Naive B cell (primary cell): ENCODE measurements around the gene ZNF668. TPM values are rescaled to one million over a fixed set of nuclear protein-coding genes. Genes with fewer than 3 reads are reported as not detected.

Experiments
- ATAC-seq, 2 donors: fragments of 150-1000 bp; cut with Tn5 transposase; 2 replicates each; pipeline ENCODE4 v1.10.0; 2021; ENCODE audit warnings: low read depth in 2 of 2, mild to moderate bottlenecking in 2 of 2, moderate library complexity in 2 of 2
- DNase-seq: peaks from one replicate; pipeline ENCODE4 v3.0.0; 2022
- H3K27ac Mint-ChIP-seq, 6 donors: one replicate each; pipeline ENCODE4 v1.8.0; 2020 to 2022; ENCODE audit warnings: mild to moderate bottlenecking in 6 of 6, mixed read lengths in 6 of 6, moderate library complexity in 5 of 6, inconsistent platforms in 2 of 6
- H3K27me3 Mint-ChIP-seq, 3 donors: one replicate each; pipeline ENCODE4 v1.8.0; 2021 to 2022; ENCODE audit warnings: mixed read lengths in 3 of 3, mild to moderate bottlenecking in 1 of 3
- H3K36me3 Mint-ChIP-seq, 2 donors: one replicate each; pipeline ENCODE4 v1.8.0; 2020 to 2022; ENCODE audit warnings: mixed read lengths in 2 of 2, inconsistent platforms in 1 of 2, mild to moderate bottlenecking in 1 of 2
- H3K4me1 Mint-ChIP-seq, 3 donors: one replicate each; pipeline ENCODE4 v1.8.0; 2020 to 2022; ENCODE audit warnings: mixed read lengths in 3 of 3, inconsistent platforms in 1 of 3, mild to moderate bottlenecking in 1 of 3, moderate library complexity in 1 of 3
- H3K4me3 Mint-ChIP-seq, 8 donors: one replicate each; pipeline ENCODE4 v1.8.0; 2020 to 2022; ENCODE audit warnings: mild to moderate bottlenecking in 8 of 8, mixed read lengths in 8 of 8, moderate library complexity in 8 of 8, inconsistent platforms in 2 of 8
- H3K9me3 Mint-ChIP-seq, 7 donors: one replicate each; pipeline ENCODE4 v1.8.0; 2020 to 2022; ENCODE audit warnings: mixed read lengths in 7 of 7, mild to moderate bottlenecking in 5 of 7, inconsistent platforms in 2 of 7, moderate library complexity in 1 of 7
- polyA plus RNA-seq, 6 donors: library from polyadenylated mRNA; unstranded; fragments of 300-500 nt; fragmentation: Illumina TruSeq; gene quantifications; one replicate each; pipeline ENCODE4 v1.2.3, GENCODE V29; 2021; ENCODE audit warnings: low read depth in 6 of 6

ZNF668 gene
- polyA plus RNA-seq, 6 donors from 2014 or later = 3.8 to 7.5 (median 5.9) TPM

DNA sequence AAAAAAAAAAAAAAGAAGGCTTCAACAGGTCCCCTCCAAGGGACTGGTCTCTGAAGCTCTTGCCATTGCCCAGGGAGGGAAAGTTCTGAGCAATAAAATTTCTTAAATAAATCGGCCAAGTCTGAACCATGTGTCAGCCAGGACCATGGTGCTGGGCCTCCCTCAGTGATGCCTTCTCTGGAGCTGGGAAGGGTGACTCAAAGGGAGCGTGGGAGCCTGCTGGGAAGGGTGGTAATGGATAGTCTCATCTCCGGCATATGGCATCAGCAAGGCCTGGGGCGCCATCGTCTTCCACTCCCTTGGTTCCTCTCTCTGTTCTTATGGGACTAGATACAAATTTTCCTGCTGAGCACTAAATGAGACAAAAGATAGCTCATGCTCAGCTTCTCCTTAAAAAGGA, 18.3 kb upstream of the ZNF668 start:
- H3K4me1 Mint-ChIP-seq = peaks cover 19 to 31% (median 26%) of the 10 kb centered on the region in 3 donors
- no peaks in the 10 kb centered on the region for H3K27me3 Mint-ChIP-seq
- DNase-seq (no peak), ATAC-seq (no peak)
- no peaks in the 10 kb centered on the region for H3K9me3 Mint-ChIP-seq
- peak overlapping the region in 6 of 8 donors; percentile 33 to 71 (median 53) for H3K4me3 Mint-ChIP-seq
- peak overlapping the region in 2 of 6 donors; percentile 15 to 81 for H3K27ac Mint-ChIP-seq
- no peaks in the 10 kb centered on the region for H3K36me3 Mint-ChIP-seq

DNA sequence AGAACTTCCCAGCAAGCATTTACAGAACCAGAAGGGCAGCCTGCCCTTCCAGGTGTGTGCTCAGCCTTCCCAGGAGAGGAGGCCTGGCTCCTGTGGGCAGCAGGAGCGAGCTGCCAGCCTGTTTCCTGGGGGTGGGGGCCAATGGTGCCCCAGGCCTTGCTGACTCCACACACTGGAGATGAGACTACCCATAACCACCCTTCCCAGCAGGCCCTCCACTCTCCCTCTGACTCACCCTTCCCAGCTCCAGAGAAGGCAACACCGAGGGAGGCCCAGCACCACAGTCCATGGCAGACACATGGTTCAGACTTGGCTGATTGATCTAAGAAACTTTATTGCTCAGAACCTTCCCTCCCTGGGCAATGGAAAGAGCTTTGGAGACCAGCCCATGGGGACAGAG, 16.5 kb upstream of the ZNF668 start:
- Mint-ChIP-seq H3K27ac (peak overlapping the region in 1 of 6 donors; percentile 34), H3K36me3 (no peaks in the 10 kb centered on the region), H3K4me3 (peak overlapping the region in 1 of 8 donors; percentile 12), H3K4me1 (peaks cover 15 to 22% (median 22%) of the 10 kb centered on the region in 3 donors), H3K9me3 (no peaks in the 10 kb centered on the region), H3K27me3 (no peaks in the 10 kb centered on the region)
- ATAC-seq (no peak), DNase-seq (no peak)

DNA sequence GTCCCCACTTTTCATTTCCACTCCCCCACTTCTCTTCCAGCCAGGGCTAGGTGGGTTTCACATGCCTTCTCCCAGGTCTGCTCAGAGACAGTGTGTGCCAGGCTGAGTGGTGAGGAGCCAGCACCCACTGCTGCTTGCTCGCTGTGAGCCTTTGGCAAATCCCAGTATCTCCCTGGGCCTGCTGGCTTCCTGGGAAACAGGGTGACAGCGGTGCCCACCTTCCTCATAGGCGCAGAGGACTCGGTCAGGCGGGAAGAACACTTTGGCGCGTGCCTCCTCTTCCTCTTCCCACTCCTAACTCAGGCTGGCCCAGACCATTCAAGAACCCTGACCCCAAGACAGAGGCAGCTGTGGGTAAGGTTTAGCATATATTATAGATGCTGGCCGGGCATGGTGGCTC, 15.2 kb upstream of the ZNF668 start:
- no peak overlapping the region for H3K4me3 Mint-ChIP-seq
- ATAC-seq = no peak
- no peaks in the 10 kb centered on the region for H3K27me3 Mint-ChIP-seq

GRCh38 chr16:31088459-31089183, 14.6 kb upstream of the ZNF668 start, which contains the start of gene PRSS53:
Gene PRSS53, minus strand, starts transcription at chr16:31088943. Its CDS starts 134 bp downstream, at chr16:31088809.
- Mint-ChIP-seq H3K4me3 (peak within 1 kb of the TSS in 1 of 8 donors; percentile 15), H3K4me1 (peaks cover 3 to 7% (median 6%) of the 10 kb centered on the region in 3 donors), H3K36me3 (no peaks in the 10 kb centered on the region), H3K27me3 (no peaks in the 10 kb centered on the region), H3K9me3 (no peaks in the 10 kb centered on the region), H3K27ac (peak within 1 kb of the TSS in 1 of 6 donors; percentile 47)
- DNase-seq (no peak), ATAC-seq (no peak)

More for the DNA sequence above, 15.2 kb upstream of the ZNF668 start:
- peaks cover 9 to 12% (median 10%) of the 10 kb centered on the region in 3 donors for H3K4me1 Mint-ChIP-seq
- no peak for DNase-seq
- no peaks in the 10 kb centered on the region for H3K9me3 Mint-ChIP-seq
- H3K36me3 Mint-ChIP-seq = no peaks in the 10 kb centered on the region
- H3K27ac Mint-ChIP-seq = peak overlapping the region in 1 of 6 donors; percentile 47

- Mint-ChIP-seq H3K4me1 (peaks cover 0 to 6% (median 4%) of the 10 kb centered on the region in 3 donors), H3K36me3 (no peaks in the 10 kb centered on the region), H3K4me3 (no peak overlapping the region), H3K27me3 (no peaks in the 10 kb centered on the region), H3K27ac (no peak overlapping the region), H3K9me3 (no peaks in the 10 kb centered on the region)
- DNase-seq (no peak), ATAC-seq (no peak)
These were observed 13.9 kb upstream of the ZNF668 start for GRCh38 chr16:31087971-31088370.

DNA sequence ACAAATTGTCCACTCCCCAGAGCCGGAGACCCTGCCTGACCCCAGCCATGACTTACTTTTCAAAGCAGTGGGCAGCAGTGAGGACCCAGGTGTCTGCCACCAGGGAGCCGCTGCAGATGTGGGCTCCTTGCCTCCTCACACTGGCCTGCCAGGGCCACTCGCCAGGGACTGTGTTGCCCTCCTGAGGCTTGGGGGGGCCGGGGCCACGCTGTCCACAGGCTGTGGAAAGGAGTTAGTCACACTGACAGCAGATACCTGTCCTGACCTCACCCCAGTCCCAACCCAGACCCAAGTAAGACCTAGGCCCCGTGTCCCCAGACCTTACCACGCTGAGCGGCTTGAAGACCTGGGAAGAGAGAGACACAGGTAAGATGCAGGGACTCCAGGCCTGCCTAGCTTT, 13.4 kb upstream of the ZNF668 start:
- Mint-ChIP-seq H3K4me1 (peaks cover 0 to 6% (median 4%) of the 10 kb centered on the region in 3 donors), H3K36me3 (no peaks in the 10 kb centered on the region), H3K27ac (no peak overlapping the region)

DNA sequence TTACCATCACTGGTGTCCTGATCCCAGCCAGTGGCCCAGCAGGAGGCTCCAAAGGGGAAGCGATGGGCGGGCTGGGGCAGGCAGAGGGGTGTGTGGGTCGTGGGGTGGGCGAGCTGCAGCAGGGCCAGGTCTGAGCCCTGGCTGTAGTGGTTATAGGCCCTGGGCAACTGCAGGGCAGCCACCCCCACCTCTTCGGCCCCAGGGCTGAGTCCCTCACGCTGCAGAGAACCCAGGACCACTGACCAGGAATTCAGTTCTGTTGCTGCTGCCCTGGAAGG, 12.5 kb upstream of the ZNF668 start:
- no peaks in the 10 kb centered on the region for H3K9me3 Mint-ChIP-seq
- H3K27me3 Mint-ChIP-seq = no peaks in the 10 kb centered on the region
- ATAC-seq (no peak), DNase-seq (no peak)
- H3K36me3 Mint-ChIP-seq = no peaks in the 10 kb centered on the region
- peaks cover 7 to 12% (median 9%) of the 10 kb centered on the region in 3 donors for H3K4me1 Mint-ChIP-seq
- H3K4me3 Mint-ChIP-seq = no peak overlapping the region
- H3K27ac Mint-ChIP-seq = no peak overlapping the region

More for the DNA sequence above, 13.4 kb upstream of the ZNF668 start:
- no peaks in the 10 kb centered on the region for H3K9me3 Mint-ChIP-seq
- ATAC-seq (no peak), DNase-seq (no peak)
- no peak overlapping the region for H3K4me3 Mint-ChIP-seq
- no peaks in the 10 kb centered on the region for H3K27me3 Mint-ChIP-seq

DNA sequence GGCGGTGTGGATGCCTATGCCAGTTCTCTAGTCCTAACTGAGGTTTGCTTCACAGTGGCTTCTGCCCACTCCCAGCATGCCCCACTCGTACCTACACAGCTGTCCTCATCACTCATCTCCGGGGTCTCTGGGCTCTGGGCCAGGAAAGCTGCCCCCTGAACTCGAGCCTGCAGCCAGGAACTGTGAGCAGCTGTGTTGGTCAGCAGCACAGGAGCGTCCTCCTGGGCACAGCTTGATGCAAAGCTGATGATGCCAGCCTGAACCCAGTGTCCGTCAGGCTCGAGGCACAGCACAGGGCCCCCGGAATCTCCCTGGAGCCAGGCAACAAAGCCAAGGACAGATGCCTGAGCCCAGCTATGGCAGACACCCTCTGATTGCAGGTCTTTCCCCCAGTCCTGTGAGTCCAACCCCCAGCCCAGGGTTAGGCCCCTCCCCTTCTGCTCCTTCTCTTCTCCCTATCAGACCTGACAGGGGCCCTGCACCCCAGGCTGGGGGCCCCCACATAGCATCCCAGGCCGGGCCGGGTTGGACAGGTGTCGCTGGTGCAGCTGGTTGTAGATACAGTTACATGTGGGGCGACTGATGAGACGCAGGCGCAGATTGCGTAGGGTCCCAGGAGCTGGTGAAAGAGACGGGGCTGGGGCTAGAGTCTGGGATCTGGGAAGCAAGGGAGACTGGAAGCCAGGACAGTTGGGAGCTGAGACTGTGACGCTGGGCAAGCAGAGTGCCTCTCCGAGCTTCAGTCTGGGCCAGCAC, 12.0 kb upstream of the ZNF668 start:
- peak overlapping the region in 2 of 6 donors; percentile 20 to 75 for H3K27ac Mint-ChIP-seq

GRCh38 chr16:31085411-31085810, 11.4 kb upstream of the ZNF668 start:
- Mint-ChIP-seq H3K27ac (peak overlapping the region in 3 of 6 donors; percentile 42 to 81 (median 75)), H3K36me3 (no peaks in the 10 kb centered on the region), H3K4me1 (peaks cover 9 to 16% (median 11%) of the 10 kb centered on the region in 3 donors), H3K27me3 (no peaks in the 10 kb centered on the region), H3K4me3 (no peak overlapping the region), H3K9me3 (no peaks in the 10 kb centered on the region)
- ATAC-seq (no peak), DNase-seq (no peak)

More for the DNA sequence above, 12.0 kb upstream of the ZNF668 start:
- H3K9me3 Mint-ChIP-seq = no peaks in the 10 kb centered on the region
- no peaks in the 10 kb centered on the region for H3K36me3 Mint-ChIP-seq
- ATAC-seq (no peak), DNase-seq (no peak)
- H3K4me1 Mint-ChIP-seq = peaks cover 7 to 16% (median 9%) of the 10 kb centered on the region in 3 donors
- H3K4me3 Mint-ChIP-seq = peak overlapping the region in 1 of 8 donors; percentile 42
- no peaks in the 10 kb centered on the region for H3K27me3 Mint-ChIP-seq

- Mint-ChIP-seq H3K9me3 (no peaks in the 10 kb centered on the region), H3K27ac (peak overlapping the region in 1 of 6 donors; percentile 11), H3K27me3 (no peaks in the 10 kb centered on the region), H3K36me3 (no peaks in the 10 kb centered on the region), H3K4me1 (peaks cover 9 to 16% (median 11%) of the 10 kb centered on the region in 3 donors), H3K4me3 (no peak overlapping the region)
- ATAC-seq (no peak), DNase-seq (no peak)
These were observed 10.7 kb upstream of the ZNF668 start for GRCh38 chr16:31084584-31085302.

DNA sequence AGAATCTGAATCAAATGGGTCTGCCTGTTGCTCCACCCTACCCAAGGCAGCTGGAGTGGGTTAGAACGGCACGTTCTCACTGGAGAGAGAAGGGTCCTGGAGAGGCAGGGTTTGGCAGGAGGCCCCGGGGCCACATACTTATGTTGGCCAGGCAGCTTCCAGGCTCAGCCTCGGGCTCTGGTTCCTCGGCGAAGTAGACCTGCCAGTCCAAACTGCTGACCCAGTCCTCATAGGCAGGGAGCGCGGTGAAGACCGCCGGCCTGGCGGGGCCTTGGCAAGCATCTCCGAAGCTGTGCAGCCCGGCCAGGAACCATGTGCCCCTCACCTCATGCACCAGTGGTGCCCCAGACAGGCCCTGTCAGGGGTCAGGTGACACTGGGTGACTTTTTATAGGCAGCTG, 9.9 kb upstream of the ZNF668 start:
- Mint-ChIP-seq H3K9me3 (no peaks in the 10 kb centered on the region), H3K4me3 (no peak overlapping the region), H3K27me3 (no peaks in the 10 kb centered on the region), H3K27ac (no peak overlapping the region), H3K36me3 (no peaks in the 10 kb centered on the region), H3K4me1 (peaks cover 9 to 23% (median 11%) of the 10 kb centered on the region in 3 donors)
- ATAC-seq (no peak), DNase-seq (no peak)

- H3K27me3 Mint-ChIP-seq = no peaks in the 10 kb centered on the region
- ATAC-seq (no peak), DNase-seq (no peak)
- H3K4me1 Mint-ChIP-seq = peaks cover 9 to 27% (median 12%) of the 10 kb centered on the region in 3 donors
- no peaks in the 10 kb centered on the region for H3K36me3 Mint-ChIP-seq
- no peak overlapping the region for H3K27ac Mint-ChIP-seq
- H3K9me3 Mint-ChIP-seq = no peaks in the 10 kb centered on the region
- peak overlapping the region in 1 of 8 donors; percentile 15 for H3K4me3 Mint-ChIP-seq
These were observed 9.5 kb upstream of the ZNF668 start for GRCh38 chr16:31083556-31083955.

GRCh38 chr16:31083081-31083480, 9.0 kb upstream of the ZNF668 start:
- H3K4me1 Mint-ChIP-seq = peaks cover 9 to 32% (median 15%) of the 10 kb centered on the region in 3 donors
- no peak for ATAC-seq

More at GRCh38 chr16:31083081-31083480, 9.0 kb upstream of the ZNF668 start:
- Mint-ChIP-seq H3K27ac (no peak overlapping the region), H3K4me3 (peak overlapping the region in 1 of 8 donors; percentile 15), H3K27me3 (no peaks in the 10 kb centered on the region), H3K36me3 (peaks cover 0 to 5% of the 10 kb centered on the region in 2 donors), H3K9me3 (no peaks in the 10 kb centered on the region)
- DNase-seq = no peak
